Activated CD4-positive, alpha-beta T cell treated with anti-CD3 and anti-CD28 coated beads, Interleukin-2, Interleukin-6, amounts not matched to agents 100 ng/mL and 50 ng/mL, durations not matched to agents 16 hours and 8 hours (primary cell): ENCODE data around the gene STAC3.

Experiments used
- DNase-seq: peaks from one replicate; pipeline ENCODE4 v3.0.0-alpha.2; 2020

STAC3 gene

DNA sequence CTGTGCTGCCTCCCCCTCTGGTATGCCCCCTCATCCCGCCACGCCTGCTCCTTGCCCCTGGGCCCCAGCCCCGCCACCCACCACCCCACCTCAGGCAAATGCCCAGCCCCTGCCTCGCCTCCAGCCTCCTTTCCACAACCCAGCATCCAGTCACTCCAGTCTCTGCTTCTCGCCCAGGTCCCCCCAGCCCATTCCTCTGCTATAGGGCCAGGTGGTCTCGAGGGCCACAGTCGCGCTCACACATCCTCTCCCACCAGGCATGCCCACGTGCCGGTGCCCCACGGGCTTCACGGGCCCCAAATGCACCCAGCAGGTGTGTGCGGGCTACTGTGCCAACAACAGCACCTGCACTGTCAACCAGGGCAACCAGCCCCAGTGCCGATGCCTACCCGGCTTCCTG is 40.5 kb downstream of the STAC3 start:
- DNase-seq = no peak

DNA sequence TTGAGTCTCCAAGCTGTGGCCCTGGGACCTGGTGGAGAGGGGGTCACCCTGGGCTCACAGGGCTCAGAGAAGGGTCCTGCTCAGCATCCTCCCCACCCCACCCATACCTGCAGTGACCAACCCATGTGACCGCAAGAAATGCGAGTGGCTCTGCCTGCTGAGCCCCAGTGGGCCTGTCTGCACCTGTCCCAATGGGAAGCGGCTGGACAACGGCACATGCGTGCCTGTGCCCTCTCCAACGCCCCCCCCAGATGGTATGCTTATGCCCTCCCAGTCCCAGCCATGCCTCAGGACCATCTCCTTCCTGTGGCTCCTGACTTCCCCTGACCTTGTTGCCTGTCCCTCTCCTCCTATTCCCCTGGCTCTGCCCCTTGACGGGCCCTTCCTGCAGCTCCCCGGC is 41.1 kb downstream of the STAC3 start:
- DNase-seq = no peak

DNA sequence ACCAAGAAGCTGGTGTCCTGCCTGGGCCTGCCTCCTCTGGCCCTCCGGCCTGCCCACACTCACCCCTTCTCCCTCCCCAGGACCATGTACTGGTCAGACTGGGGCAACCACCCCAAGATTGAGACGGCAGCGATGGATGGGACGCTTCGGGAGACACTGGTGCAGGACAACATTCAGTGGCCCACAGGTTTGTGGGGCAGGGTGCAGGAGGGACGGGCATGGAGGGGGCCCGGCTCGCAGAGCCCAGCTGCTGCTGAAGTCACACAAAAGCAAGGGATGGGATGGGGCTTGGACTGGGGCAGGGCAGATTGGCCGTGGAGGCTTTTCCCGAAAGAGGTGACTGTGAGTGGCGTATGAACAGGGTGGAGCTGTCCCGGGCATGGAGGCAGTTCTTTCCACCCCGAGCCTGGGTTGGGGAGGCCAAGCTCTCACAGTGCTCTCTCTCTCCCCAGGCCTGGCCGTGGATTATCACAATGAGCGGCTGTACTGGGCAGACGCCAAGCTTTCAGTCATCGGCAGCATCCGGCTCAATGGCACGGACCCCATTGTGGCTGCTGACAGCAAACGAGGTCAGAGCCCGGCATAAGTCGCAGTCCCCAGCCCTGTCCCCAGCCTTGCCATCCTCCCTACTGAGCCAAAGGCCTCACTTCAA is 42.2 kb downstream of the STAC3 start:
- no peak for DNase-seq

DNA sequence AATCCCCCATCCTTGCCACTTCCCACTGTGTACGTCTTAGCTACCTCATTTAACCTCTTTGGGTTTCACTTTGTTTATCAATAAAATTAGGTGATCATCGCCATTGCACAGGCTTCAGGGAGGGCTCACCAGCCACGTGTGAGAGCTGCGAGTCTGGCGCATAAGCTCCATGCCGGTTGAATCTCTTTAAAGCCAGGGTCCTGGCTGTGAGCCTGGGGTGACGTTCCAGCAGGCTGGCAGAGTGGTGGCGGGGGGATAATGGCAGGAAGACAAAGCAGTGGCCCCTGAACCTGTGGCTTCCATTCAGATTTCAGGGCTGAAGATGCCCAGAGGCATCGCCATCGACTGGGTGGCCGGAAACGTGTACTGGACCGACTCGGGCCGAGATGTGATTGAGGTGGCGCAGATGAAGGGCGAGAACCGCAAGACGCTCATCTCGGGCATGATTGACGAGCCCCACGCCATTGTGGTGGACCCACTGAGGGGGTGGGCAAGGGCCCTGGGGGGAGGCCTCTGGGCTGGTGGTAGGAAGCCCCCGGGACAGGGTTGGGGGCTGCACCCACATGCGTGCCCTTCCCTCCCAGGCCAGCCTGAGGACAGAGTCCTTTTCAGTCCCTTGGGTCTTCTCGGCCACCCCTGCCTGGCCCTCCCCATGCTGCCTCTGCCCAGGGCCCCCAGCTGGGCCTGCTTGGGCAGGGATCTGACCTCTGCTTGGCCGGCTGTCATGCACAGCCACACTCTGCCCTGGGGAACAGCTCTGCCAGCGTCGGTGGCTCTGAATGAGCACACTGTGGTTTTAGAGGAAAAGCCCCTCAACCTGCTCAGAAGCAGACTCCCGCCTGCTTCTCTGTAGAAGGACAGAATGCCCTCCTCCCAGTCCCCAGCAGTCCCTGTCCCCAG is 43.0 kb downstream of the STAC3 start:
- no peak for DNase-seq

DNA sequence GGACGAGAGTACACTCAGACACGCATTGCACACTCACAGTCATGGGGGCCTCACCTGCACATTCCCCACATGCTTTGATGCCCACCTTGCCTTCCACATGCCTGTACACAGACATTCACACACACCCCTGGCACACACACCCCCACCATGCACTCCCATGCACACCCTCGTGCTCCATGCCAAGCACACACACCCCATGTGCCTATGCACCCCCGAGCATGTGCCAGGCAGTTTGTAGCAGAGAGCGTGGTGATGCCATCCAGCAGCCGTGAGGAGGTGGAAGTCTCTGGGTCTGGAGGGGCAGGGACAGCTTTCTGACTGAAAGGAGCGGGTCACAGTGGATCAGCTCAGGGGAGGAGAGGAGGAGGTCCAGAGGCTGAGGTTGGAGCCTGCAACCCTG is 45.1 kb downstream of the STAC3 start:
- DNase-seq = no peak

DNA sequence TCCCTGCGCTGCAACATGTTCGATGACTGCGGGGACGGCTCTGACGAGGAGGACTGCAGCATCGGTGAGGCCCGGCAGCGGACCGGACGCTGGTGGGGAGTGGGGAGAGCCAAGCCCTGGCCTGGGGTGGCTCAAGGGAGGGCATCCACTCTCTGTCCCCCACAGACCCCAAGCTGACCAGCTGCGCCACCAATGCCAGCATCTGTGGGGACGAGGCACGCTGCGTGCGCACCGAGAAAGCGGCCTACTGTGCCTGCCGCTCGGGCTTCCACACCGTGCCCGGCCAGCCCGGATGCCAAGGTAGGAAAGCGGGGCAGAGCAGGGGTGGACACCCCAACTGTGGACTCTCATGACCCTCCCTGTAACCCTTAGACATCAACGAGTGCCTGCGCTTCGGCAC is 45.8 kb downstream of the STAC3 start:
- DNase-seq = no peak

DNA sequence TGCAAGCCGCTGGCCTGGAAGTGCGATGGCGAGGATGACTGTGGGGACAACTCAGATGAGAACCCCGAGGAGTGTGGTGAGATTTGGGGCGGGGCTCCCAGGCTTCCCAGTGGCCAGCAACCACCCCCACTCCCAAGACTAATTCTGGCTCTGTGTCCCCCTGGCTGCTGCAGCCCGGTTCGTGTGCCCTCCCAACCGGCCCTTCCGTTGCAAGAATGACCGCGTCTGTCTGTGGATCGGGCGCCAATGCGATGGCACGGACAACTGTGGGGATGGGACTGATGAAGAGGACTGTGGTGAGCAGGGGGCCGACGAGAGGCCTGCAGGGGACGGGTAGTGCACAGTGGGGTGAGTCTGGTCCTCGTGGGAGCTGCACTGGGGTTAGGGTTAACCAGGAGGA is 46.5 kb downstream of the STAC3 start:
- DNase-seq = no peak

DNA sequence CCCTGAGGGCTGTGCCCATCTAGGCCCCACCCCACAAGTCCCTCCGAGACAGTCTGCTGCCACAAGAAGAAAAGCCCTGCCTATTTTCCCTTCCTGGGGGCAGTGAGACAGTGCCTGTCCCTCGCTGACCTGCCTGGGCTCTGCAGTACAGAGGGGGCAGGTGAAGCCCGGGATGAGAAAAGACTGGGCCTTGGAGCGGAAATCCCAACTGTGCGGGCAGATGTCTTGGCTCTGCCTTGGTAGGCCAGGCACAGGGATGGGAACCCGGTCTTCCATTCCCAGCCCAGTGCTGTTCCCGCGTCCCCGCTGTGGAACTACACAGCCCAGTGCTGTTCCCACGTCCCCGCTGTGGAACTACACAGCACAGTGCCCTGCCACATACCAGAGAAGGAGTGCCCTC is 47.2 kb downstream of the STAC3 start:
- no peak for DNase-seq

DNA sequence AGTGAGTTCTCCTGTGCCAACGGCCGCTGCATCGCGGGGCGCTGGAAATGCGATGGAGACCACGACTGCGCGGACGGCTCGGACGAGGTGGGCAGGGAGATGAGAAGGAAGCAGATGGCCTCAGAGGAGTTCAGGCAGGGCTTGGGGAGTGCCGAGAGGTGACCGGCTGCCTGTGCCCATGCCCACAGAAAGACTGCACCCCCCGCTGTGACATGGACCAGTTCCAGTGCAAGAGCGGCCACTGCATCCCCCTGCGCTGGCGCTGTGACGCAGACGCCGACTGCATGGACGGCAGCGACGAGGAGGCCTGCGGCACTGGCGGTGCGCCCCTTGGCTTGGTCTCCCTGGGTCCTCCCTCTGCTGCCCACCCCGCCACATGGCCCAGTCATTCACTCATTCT is 47.8 kb downstream of the STAC3 start:
- no peak for DNase-seq

DNA sequence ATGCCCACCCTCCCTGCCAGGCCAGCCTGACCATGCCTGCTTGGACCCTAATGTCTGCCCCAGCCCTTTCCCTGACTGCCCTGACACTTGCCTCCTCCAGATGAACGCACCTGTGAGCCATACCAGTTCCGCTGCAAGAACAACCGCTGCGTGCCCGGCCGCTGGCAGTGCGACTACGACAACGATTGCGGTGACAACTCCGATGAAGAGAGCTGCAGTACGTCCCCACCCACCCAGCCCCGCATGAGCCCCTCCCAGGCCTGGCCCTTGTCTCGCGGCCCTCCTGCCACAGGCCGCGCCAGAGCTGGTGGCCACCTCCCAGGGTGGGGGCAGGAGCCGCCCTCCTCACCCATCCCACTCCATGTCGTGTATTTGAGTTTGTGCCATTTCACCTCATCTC is 48.7 kb downstream of the STAC3 start:
- no peak for DNase-seq

DNA sequence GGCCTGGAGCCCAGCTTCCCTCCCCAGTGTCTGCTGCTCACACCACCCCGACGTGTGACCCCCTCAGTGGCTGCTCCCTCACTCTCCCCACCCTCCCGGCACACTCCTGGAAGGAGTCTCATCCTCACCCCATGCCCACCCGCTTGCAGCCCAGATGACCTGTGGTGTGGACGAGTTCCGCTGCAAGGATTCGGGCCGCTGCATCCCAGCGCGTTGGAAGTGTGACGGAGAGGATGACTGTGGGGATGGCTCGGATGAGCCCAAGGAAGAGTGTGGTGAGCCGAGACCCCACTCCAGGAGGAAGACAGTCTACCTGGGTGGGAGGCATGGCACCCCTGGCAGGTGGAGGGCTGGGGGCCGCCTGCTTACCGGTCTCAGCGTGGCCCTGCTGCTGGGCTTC is 49.4 kb downstream of the STAC3 start:
- DNase-seq = no peak

DNA sequence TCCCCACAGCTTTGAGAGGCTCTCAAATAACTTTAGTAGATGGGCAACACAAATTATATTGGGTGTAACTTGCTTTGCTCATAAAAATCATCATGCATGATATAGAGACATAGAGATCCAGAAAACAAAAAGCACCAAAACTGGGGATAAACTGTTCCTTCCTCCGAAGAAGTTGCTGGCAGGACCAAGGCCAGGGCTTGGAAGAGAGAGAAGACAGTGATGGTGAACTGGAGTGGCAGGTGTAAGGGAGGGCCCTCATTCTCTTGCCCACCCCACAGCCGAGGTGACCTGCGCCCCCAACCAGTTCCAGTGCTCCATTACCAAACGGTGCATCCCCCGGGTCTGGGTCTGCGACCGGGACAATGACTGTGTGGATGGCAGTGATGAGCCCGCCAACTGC is 49.8 kb downstream of the STAC3 start:
- no peak for DNase-seq

DNA sequence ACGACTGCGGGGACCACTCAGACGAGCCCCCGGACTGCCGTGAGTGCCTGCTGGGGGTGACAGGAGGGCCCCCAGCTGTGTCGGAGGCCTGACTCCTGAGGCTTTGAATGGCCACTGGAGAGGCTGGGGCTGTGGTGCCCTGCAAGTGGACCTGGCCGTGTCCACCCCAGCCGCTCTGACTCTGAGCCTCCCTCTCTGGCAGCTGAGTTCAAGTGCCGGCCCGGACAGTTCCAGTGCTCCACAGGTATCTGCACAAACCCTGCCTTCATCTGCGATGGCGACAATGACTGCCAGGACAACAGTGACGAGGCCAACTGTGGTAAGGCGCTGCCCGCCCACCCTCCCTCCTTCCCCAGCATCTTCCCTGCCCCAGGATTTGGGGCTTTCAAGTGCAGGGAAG is 50.5 kb downstream of the STAC3 start:
- no peak for DNase-seq

DNA sequence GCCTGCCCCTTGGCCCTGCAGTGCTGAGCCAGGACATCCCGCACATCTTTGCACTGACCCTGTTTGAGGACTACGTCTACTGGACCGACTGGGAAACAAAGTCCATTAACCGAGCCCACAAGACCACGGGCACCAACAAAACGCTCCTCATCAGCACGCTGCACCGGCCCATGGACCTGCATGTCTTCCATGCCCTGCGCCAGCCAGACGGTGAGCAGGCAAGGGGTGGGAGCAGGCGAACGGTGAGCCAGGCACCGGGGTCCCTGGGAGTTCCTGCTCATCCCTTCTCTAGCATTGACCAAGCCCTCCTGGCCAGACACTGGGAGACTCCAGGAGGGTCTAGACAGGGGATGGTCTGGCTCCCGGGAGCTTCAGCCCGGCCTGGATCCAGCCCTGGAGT is 51.8 kb downstream of the STAC3 start:
- DNase-seq = no peak

DNA sequence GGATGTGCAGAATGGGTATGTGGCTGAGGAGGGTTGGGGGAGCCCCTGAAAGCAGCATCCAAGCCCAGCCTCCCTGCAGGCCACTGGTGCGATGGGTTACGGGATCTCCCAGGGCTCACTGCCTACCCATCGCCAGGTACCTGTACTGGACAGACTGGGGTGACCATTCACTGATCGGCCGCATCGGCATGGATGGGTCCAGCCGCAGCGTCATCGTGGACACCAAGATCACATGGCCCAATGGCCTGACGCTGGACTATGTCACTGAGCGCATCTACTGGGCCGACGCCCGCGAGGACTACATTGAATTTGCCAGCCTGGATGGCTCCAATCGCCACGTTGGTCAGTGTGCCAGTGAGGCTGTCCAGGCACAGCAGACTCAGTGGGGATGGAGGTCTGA is 52.7 kb downstream of the STAC3 start:
- DNase-seq = no peak

DNA sequence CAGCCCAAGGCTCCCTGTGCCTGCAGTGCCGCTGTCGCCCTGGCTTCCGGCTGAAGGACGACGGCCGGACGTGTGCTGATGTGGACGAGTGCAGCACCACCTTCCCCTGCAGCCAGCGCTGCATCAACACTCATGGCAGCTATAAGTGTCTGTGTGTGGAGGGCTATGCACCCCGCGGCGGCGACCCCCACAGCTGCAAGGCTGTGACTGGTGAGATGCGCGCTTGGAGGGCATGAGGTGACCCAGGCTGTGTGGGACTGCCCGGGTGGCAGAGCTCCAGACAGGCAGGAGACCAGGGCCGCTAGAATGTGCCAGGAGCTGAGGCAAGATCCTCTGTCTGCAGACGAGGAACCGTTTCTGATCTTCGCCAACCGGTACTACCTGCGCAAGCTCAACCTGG is 54.0 kb downstream of the STAC3 start:
- no peak for DNase-seq

DNA sequence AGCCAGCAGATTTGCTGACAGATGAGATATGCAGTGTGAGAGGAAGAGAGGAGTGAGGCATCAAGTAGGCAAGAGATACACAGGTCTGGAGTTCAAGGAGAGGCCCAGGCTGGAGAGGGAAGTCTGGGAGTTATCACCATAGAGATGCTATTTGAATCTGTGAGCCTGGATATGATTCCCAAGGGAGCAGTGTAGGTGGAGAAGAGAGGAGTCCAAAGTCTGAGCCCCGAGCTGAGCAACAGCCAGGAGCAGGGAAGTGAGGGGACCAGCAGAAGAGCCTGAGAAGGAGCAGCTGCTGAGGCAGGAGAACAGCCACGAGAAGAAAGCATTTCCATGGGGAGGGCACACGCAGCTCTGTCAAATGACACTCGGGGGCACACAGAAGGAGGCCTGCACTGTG is 54.5 kb downstream of the STAC3 start:
- no peak for DNase-seq

DNA sequence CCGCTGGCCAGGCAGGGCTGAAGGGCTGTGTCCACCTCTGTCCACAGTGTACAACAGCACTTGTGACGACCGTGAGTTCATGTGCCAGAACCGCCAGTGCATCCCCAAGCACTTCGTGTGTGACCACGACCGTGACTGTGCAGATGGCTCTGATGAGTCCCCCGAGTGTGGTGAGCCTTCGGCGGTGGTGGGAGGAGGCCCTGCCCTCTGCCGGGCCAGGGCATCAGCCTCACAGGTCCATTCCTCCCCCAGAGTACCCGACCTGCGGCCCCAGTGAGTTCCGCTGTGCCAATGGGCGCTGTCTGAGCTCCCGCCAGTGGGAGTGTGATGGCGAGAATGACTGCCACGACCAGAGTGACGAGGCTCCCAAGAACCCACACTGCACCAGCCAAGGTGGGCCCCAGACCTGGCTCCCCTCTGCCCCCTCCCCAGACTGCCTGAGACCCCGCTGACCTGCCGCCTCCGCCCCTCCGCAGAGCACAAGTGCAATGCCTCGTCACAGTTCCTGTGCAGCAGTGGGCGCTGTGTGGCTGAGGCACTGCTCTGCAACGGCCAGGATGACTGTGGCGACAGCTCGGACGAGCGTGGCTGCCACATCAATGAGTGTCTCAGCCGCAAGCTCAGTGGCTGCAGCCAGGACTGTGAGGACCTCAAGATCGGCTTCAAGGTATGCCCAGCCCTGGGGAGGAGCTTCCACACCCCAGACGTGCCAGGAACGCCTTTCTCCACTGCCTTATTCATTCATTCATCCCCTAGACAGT is 55.2 kb downstream of the STAC3 start:
- DNase-seq = no peak

DNA sequence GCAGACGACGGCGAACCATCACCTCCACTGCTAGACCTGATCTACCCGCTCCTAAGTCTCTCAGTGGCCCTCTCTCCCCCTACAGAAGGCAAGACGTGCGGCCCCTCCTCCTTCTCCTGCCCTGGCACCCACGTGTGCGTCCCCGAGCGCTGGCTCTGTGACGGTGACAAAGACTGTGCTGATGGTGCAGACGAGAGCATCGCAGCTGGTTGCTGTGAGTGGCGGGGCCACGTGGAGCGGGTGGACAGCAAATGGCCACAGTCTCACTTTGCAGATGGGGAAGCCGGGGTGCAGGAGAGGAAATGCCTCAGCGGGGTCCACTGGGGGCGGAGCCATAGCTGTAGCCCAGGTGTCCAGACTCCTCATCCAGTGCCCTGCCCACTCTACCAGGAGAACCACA is 55.8 kb downstream of the STAC3 start:
- DNase-seq = no peak

DNA sequence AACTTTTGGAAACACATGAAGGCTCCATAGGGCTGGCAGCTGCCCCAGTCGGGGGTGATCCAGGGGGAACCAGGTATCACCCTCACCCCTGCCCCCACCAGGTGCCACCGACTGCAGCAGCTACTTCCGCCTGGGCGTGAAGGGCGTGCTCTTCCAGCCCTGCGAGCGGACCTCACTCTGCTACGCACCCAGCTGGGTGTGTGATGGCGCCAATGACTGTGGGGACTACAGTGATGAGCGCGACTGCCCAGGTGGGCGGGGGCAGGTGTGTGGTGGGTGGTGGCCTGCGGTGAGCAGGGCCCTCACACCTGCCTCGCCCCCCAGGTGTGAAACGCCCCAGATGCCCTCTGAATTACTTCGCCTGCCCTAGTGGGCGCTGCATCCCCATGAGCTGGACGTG is 56.7 kb downstream of the STAC3 start:
- DNase-seq = no peak

DNA sequence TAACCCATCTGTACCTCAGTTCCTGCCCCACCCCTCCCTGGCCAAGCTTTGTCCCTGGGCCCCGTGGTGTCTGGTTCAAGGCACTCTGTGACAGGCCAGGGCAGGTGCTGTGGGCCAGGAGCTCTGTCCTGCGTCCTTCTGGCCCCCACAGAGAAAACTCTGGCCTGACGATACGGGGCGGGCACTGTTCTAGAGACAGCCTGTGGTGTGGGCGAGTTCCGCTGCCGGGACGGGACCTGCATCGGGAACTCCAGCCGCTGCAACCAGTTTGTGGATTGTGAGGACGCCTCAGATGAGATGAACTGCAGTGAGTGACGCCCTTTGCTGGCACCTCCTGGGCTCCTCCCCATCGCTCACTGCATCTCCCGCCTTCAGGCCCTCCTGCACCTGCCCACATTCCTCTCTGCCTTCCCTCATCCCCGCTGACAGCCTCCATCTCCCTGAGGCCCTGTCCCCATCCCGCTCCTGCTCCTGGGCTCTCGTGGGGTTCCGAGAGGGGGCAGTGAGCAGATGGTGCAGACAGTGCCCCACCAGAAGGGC is 57.2 kb downstream of the STAC3 start:
- DNase-seq = no peak
